ENCODE results near the gene RANBP6. TPM values are rescaled to one million over a fixed set of nuclear protein-coding genes. Genes with fewer than 3 reads are reported as not detected.

The RANBP6 gene
- total RNA-seq, 1 donor from 2014 or later, result 14.8 TPM

DNA sequence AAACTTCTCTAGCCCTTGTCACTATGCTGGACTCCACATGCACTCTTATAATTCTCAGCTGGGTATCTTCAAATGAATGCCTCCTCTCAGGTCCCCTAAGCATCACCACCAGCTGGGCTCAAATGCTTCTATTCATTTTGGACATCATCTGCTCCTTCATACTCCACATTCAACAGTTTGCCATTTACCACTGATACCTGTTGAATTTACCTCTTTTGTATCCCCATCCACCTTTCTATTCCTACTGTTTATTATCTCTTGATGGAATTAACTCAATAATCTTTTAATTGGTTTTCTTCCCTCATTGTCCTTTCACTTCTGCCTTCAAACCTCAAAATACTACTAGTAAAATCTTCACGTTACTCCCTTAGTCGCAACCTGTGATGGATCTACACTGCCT is 14.5 kb downstream of the RANBP6 start:
- intact Hi-C loops (cut with DNase I), result no loop called here
- H3K4me1 ChIP-seq, result peaks cover 12% of the 10 kb centered on the region
- TF ChIP-seq, protein P1, sequence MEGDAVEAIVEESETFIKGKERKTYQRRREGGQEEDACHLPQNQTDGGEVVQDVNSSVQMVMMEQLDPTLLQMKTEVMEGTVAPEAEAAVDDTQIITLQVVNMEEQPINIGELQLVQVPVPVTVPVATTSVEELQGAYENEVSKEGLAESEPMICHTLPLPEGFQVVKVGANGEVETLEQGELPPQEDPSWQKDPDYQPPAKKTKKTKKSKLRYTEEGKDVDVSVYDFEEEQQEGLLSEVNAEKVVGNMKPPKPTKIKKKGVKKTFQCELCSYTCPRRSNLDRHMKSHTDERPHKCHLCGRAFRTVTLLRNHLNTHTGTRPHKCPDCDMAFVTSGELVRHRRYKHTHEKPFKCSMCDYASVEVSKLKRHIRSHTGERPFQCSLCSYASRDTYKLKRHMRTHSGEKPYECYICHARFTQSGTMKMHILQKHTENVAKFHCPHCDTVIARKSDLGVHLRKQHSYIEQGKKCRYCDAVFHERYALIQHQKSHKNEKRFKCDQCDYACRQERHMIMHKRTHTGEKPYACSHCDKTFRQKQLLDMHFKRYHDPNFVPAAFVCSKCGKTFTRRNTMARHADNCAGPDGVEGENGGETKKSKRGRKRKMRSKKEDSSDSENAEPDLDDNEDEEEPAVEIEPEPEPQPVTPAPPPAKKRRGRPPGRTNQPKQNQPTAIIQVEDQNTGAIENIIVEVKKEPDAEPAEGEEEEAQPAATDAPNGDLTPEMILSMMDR (IDR thresholded peaks at IDR 0.05), result no peak
- no peak overlapping the region for H3K27ac ChIP-seq
- ATAC-seq (no peak), DNase-seq (no peak)
- H3K27me3 ChIP-seq, result no peaks in the 10 kb centered on the region
- no peaks in the 10 kb centered on the region for H3K9me3 ChIP-seq
- H3K36me3 ChIP-seq, result no peaks in the 10 kb centered on the region
- H3K4me3 ChIP-seq, result no peak overlapping the region

DNA sequence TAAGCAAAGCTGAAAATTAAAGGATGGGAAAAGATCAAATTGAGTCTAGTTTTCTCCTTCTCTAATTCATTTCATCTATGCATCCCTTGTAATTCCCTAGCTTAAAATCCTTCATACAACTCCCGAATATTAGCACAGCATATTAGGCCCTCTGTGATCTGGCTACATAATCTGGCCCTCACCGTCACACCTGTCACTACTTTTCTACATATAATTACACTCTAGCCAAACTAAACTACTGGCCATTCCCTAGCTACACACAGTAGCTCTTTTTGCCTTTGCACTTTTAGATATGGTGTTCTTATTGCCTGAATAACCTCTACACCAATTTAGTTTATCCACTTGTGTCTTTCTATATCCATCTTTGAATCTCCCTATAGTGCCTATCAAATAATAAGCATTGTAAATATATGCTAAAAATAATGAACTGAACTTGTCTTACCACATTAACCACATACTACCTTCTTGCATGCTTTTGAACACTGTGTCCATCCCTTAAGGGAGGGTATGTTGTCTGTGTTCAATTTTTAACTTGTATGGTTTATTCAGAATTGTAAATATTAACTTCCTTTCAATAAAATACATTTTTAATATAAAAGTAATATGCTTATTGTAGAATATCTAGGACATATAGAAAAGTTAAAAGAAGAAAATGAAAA is 15.9 kb downstream of the RANBP6 start:
- Histone ChIP-seq H3K4me1 (no peaks in the 10 kb centered on the region), H3K27ac (no peak overlapping the region), H3K4me3 (no peak overlapping the region), H3K36me3 (no peaks in the 10 kb centered on the region), H3K9me3 (no peaks in the 10 kb centered on the region), H3K27me3 (no peaks in the 10 kb centered on the region)
- TF ChIP-seq, protein P1 (IDR thresholded peaks at IDR 0.05), result no peak
- intact Hi-C loops (cut with DNase I), result no loop called here
- ATAC-seq, result no peak
- no peak for DNase-seq

DNA sequence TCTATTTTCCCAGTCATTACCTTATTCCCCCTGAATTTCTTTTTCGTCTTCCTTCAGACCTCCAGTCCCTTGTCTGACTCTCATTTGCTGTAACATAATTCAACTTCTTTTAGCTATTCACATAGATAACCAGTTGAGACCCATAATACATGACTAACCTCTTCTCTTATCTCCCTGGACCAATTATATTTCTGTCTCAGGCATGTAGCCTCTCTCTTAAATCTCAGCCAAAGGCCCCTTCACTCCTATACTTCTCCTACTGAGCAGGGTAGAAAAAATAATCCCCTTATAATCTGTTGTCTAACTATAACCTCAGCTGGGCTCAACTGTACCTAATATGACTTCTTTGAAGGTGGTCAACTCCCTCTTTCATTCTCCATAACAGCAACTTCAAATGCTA is 20.9 kb downstream of the RANBP6 start:
- H3K4me1 ChIP-seq, result no peaks in the 10 kb centered on the region
- H3K27ac ChIP-seq, result no peak overlapping the region
- intact Hi-C loops (cut with DNase I), result no loop called here
- DNase-seq (no peak), ATAC-seq (no peak)
- TF ChIP-seq, protein P1 (IDR thresholded peaks at IDR 0.05), result no peak
- H3K9me3 ChIP-seq, result no peaks in the 10 kb centered on the region
- H3K27me3 ChIP-seq, result no peaks in the 10 kb centered on the region
- H3K4me3 ChIP-seq, result no peak overlapping the region
- H3K36me3 ChIP-seq, result no peaks in the 10 kb centered on the region

DNA sequence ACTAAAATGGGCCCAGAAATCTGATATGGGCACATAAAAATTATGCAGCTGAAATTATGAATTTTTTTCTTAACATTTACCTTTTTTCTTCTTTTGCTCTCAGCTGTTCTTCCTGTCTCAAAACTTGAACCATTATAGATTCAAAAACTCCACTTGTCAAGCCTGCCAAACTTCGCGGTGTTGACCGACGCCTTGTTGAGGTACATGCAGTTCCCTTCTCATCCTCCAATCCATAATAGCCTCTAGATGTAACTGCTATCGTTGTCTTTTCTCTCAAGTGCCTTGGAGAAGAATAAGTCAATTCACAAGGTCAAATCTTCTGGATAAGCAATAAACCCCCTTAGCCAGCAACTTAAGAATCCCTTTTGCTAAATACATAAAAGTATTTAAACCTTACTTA is 27.2 kb downstream of the RANBP6 start:
- H3K4me1 ChIP-seq, result no peaks in the 10 kb centered on the region
- TF ChIP-seq, protein P1 (IDR thresholded peaks at IDR 0.05), result no peak
- intact Hi-C loops (cut with DNase I), result no loop called here
- no peaks in the 10 kb centered on the region for H3K27me3 ChIP-seq
- DNase-seq (no peak), ATAC-seq (no peak)
- H3K4me3 ChIP-seq, result no peak overlapping the region
- no peak overlapping the region for H3K27ac ChIP-seq
- H3K36me3 ChIP-seq, result peaks cover 22% of the 10 kb centered on the region
- H3K9me3 ChIP-seq, result no peaks in the 10 kb centered on the region

DNA sequence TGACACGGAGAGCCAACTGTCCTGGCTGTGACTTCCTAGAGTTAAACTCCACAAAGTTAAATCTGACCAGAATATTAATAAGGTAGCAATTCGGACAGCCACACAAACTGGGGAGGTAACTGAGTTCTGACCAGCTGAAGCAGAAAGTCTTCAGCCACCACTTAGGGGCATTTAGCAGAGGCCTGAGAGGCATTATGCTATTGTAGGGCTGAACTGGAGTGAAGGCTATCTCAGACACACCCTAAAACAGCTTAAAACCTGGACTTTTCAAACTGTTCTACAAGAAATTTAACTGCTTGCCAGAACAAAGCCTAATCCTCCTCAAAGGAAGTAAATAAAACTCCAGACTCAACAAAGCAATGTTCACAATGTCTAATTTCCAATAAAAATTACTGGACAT is 32.4 kb downstream of the RANBP6 start:
- DNase-seq (no peak), ATAC-seq (no peak)
- no peaks in the 10 kb centered on the region for H3K4me1 ChIP-seq
- no peak overlapping the region for H3K27ac ChIP-seq
- no peaks in the 10 kb centered on the region for H3K9me3 ChIP-seq
- H3K36me3 ChIP-seq, result peaks cover 27% of the 10 kb centered on the region
- TF ChIP-seq, protein P1 (IDR thresholded peaks at IDR 0.05), result no peak
- intact Hi-C loops (cut with DNase I), result no loop called here
- no peak overlapping the region for H3K4me3 ChIP-seq
- H3K27me3 ChIP-seq, result no peaks in the 10 kb centered on the region

DNA sequence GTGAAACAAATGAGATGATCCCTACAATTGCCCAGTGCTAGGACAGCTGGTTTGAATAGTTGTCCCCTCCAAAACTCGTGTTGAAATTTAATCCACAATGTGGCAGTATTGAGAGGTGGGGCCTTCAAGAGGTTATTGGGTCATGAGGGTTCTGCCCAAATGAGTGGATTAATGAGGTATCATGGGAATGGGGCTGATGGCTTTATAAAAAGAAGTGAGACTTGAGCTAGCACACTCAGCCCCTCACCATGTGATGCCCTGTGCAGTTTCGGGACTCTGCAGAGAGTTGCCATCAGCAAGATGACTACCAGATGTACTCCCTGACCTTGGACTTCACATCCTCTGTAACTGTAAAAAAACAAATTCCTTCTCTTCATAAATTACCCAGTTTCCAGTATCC is 33.1 kb downstream of the RANBP6 start:
- ATAC-seq (peak; percentile 70), DNase-seq (no peak)
- H3K36me3 ChIP-seq, result peaks cover 25% of the 10 kb centered on the region
- no peak overlapping the region for H3K27ac ChIP-seq
- TF ChIP-seq, protein P1 (IDR thresholded peaks at IDR 0.05), result no peak
- H3K27me3 ChIP-seq, result no peaks in the 10 kb centered on the region
- H3K9me3 ChIP-seq, result no peaks in the 10 kb centered on the region
- H3K4me3 ChIP-seq, result no peak overlapping the region
- H3K4me1 ChIP-seq, result peaks cover under 1% of the 10 kb centered on the region
- intact Hi-C loops (cut with DNase I), result no loop called here
